HG03097 (cell line): ENCODE data around the gene CARF.
"Not testable (repeated sequence)": the region's sequence is repeated elsewhere in the genome, so short reads cannot be mapped to it uniquely, and the experiment has no call there.

ENCODE experiments used
- ATAC-seq: cut with Tn5 transposase; IDR thresholded peaks from one replicate; pipeline ENCODE4 v1.9.1; 2021; ENCODE audit not compliant: unreplicated experiment, low FRiP score

CARF gene, protein sequence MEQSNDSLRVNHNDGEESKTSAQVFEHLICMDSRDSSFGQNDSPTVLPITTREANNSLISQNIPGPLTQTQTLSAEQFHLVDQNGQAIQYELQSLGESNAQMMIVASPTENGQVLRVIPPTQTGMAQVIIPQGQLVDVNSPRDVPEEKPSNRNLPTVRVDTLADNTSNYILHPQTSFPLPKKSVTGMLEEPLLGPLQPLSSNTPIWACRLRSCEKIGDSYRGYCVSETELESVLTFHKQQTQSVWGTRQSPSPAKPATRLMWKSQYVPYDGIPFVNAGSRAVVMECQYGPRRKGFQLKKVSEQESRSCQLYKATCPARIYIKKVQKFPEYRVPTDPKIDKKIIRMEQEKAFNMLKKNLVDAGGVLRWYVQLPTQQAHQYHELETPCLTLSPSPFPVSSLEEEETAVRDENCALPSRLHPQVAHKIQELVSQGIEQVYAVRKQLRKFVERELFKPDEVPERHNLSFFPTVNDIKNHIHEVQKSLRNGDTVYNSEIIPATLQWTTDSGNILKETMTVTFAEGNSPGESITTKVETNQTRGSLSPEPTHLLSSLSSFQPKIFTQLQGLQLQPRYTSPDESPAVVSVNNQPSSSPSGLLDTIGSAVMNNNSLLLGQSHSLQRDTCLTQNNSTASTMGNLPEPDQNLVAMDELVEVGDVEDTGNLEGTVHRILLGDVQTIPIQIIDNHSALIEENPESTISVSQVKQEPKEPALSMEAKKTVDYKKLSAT

DNA sequence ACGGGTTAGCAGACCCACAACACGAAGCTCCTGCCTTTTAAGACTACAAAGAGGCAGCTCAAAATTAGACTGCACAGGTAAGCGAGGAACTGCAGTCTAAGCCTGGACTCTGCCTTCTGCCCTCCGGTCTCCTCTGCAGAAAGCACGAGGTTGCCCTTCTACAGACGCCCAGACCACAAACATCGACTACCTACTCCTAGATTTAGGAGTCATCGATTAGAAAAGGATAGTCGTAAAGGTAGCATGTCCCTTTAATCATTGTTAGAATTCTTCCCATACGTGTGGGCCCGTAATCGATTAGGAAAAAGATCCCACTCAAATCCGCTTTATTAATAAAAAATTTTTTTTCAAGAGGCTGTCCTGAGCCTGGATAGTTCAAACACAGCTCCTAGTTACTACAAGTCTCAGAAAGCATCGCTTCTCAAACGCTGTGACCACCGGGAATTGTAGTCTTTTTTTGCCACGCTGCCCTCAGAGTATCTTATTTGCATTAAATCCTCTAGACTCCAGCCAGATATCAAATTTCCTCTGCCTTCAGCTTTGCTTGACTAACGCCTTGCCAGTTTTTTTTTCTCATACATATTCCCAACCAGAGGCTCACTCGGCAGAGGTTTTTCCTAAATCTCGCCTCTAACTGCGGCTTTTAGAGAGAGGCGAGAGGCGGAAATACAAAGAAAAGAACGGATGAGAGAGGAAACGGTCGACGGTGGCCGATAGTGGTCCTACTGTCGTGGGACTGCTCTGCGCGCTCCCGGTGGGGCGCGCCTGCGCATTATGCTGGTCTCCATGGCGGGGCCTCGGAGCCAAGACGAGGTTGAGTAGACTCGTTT is at the start of gene CARF, which contains the start of gene WDR12:
Gene CARF, plus strand, starts transcription at position 764 of the 830 bp plus-strand sequence. CDS start 29,628 bp downstream, outside the sequence.
Gene WDR12, minus strand, starts transcription at position 162 of the 830 bp plus-strand sequence. CDS start 197 bp downstream, outside the sequence.
- peak; percentile 68 for ATAC-seq

DNA sequence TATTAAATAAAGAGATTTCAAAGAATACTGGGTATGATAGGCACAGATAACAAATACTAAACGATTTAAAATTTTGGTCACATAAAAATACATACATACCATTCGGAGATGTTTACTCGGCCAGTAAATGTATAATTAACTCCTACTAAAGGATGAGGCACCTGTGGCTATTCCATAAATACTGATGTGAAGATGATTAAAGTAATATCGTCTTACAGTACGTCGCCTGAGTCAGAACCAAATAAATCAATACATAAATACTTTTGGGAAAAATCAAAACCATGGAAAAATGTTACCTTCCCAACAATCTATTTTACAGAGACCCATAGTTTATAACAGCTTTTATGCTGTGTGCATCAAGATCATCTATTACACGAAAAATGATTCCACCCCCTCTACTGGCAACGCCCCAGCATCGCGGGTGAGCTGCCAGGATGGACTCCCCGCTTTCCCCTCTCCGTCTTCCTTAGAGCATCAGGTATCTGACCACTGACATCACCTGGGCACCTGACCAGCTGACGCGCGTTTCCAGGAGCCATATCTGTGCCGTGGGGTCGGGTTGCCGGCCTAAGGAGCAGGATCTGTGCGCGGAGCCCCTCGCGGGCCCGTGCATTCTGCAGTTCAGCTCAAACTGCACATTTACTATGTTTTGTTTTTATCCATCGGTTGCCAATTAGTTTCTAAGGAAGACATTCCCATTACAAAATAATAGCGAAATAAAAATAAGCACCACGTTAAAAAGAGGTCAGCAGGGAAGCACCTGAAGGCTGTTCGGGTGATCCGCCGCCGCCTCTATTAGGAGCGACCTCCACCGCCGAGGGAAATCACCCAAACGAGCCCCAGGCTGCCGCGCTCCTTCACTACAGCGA is 41.4 kb upstream of the CARF start:
- ATAC-seq: peak; percentile 57

DNA sequence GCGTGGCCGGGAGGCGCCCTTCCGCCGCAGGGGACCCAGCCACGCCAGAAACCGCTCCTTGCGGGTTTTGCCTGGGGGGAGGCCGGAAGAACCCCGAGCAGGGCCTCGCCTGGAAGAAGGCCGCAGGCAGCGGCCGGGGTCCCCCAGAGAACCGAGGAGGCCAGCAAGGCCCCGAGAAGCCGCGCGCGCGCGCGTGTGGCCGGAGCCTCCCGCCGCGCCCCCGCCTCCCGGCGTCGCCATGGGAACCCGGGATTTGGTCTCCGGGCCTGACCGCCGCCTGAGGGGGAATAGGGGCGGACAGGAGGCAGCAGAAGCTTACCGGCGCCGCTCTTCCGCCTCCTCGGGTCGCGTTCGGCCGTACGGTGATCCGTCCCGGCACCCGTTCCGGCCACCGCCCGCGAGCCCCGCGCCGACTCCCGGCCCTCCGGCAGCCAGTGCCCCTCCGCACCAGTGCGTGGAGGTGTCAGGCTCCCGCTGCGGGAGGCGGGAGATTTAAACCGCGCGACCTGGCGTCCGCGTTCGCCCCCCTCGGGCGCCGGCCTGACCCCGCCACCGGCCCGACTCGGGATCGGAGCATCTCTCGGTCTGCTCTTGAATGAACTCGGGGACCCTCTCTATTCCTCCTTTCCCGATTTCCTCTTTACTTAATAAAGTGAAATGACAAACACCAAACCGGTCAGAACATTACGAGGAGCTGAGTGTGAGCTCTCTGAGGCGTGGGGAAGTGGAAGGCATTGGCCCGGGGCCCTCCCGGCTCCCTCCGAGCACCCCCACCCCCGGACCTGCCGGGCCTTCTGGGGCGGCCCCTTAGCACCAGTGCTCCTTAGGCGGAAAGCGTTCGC is 40.6 kb upstream of the CARF start, which contains the start of gene ICA1L:
Gene ICA1L, minus strand, starts transcription at position 467 of the 842 bp plus-strand sequence. CDS start 42,757 bp downstream, outside the sequence.
- peak; percentile 48 for ATAC-seq

GRCh38 chr2:202877699-202878098 is 34.4 kb upstream of the CARF start:
- ATAC-seq: no peak

- ATAC-seq: no peak
These were observed 30.5 kb upstream of the CARF start for GRCh38 chr2:202881570-202881969.

DNA sequence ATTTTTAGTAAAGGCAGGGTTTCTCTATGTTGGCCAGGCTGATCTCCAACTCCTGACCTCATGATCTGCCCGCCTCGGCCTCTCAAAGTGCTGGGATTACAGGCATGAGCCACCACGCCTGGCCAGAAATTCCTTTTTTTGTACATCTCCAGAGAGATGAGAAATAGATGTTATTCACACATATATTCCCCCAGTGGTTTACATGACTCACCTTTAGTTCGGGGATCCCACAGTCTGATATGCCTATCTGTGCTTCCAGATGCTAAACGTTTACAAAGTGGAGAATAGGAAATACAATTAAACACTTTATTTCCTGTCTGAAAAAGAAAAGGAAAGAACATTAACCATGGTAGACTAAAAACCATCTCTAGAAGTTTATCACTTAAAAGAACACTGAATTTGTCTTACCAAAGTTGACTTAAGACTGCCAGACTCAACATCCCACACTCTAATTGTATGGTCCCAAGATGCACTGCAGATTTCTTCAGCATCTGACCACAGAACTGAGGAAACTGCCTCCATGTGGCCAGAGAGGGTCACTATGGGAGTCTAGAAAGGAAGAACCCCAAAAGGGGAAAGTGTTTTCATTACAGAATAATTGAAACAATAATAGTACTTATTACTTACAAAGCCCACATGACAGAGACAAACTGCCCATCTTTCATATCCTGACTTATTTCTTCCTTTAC is 27.9 kb upstream of the CARF start:
- ATAC-seq: no peak

DNA sequence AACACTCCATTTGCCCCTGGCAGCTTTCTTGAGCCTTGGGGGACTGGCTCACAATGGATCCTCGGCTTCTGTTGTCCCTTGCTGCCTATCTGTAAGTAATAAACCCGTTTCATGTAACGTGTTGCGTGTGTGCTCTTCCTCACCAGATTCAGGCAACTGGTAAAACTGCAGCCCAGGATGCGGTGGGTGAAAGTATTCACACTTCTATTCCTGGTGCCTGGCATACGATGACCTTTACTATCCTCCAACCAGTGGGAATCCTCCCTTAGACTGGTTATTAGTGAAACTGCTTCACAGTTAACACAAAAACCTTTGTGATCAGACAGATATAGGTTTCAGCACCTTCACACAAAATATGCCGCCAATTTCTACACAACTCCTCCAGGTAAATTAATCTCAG is 26.9 kb upstream of the CARF start:
- no peak for ATAC-seq

DNA sequence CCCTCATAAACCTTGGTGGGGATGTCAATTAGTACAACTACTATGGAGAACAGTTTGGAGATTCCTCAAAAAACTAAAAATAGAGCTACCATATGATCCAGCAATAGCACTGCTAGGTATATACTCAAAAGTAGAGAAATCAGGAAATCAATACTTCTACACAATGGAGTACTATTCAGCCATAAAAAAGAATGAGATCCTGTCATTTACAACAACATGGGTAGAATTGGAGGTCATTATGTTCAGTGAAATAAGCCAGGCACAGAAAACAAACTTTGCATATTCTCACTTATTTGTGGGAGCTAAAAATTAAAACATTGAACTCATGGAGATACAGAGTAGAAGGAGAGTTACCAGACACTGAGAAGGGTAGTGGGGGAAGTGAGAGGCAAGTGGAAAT is 6.6 kb upstream of the CARF start:
- not testable (repeated sequence) for ATAC-seq

DNA sequence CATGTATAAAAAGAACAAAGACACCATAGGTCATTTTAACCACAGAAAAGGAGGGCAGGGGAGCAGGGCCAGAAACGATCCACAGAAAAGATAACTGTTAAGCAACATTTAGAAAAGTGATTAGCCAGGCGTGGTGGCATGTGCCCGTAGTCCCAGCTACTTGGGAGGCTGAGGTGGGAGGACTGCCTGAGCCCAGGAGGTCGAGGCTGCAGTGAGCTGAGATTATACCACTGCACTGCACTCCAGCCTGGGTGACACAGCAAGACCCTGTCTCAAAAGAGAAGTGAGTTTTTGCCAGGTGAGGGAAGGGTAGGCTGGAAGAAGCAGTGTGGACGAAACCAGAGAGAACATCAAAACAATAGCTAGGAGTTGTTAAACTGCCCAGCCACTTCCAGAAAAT is 3.9 kb upstream of the CARF start:
- ATAC-seq: no peak

DNA sequence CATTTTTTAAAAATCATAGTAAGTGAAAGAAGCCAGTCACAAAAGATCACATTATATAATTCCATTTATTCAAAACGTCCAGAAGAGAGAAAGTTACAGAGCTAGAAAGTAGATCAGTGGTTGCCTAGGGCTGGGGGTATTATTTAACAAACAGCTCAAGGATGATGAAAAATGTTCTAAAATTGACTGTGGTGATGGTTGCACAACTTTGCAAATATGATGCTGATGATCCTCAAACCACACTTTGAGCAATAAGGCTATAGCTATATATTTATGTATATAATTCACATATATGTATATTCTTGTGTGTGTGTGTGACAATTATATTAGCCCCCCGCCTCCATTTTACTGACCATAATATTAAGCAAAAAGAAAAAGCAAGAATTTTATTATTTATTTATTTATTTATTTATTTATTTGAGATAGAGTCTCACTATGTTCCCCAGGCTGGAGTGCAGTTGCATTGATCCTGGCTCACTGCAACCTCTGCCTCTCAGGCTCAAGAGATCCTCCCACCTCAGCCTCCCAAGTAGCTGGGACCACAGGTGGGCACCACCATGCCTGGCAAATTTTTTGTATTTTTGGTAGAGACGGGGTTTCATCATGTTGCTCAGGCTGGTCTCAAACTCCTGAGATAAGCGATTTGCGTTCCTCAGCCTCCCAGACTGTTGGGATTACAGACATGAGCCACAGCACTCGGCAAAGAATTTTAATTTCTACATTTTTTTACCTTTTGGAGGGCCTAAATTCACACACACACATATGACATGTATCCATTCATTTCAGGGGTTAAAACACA is 2.5 kb upstream of the CARF start:
- no peak for ATAC-seq

- not testable (repeated sequence) for ATAC-seq
These were observed 1.8 kb upstream of the CARF start for GRCh38 chr2:202910250-202910649.

- no peak for ATAC-seq
These were observed 1.4 kb upstream of the CARF start for GRCh38 chr2:202910698-202911097.

DNA sequence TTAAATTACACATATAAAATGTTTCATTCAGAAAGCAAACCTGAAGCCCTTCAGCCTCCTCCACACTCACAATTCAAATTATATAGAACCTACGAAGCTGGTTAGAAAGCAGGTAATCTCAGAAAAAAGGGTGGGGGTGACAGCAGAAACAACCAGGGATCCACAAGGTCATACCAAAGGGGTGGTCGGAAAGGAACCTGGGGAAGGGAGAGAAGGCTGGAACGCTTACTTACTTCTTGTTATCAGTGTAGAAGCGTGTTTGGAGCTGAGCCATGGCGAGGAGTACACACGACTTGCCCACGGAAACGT is 918 bp upstream of the CARF start:
- ATAC-seq: no peak

DNA sequence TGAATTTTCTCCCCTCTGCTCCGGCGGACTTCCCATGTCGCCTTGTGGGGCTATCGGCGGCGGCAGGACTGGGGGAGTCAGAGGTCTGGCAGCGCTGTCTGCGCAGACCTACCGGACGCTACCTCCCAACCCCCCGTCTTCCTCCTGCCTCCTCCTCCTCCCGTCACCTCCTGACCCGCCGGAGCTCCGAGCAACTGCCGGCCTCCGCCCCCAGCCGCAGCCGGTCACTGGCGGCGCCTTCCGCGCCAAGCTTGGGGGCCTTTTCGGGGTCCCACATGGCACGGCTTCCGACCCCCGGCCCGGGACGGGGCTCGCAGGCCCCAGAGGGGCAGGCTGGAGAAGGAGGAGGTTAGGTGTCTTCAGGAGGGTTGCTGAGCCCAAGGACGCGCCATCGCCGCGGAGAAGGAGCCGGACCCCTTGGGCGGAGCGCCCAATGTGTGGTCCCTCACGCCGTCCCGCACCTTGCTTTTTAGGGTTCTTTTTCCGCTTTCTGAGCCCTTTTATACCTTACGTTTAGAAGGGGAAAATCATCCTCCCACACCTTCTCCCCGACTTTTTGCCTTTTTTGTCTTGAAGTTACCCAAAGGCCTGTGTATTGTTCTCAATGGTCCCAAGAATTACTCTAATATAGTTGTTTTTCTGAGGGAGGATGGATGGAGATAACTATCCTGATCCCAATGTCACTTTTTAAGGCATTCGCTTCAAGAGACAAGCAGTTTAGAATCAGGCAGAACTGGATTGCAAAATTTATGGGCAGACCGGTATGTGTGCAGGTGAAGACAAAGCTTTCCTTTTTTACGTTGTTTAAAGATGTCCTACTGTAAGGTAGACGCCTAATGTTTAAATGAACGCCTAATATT is 497 bp downstream of the CARF start:
- ATAC-seq: peak; percentile 48

DNA sequence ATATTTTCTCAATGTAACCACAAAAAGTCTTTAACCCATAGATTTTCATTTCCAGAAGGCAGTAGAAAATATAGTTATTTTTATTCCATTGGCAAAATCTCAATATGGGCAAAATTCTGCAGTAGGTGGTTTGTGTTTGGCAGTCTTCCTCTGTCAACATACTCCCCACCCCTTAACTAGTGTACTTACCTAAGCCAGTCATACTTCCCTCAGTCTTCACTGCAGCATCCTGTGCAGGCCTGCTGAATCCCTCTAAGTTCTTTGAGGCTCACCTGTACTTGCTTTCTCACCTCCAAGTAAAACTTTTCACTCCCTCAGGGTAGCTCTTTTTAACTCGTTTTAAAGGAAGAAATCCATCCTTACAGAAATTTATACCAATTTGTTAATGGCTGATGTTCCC is 6.8 kb downstream of the CARF start:
- ATAC-seq: no peak

DNA sequence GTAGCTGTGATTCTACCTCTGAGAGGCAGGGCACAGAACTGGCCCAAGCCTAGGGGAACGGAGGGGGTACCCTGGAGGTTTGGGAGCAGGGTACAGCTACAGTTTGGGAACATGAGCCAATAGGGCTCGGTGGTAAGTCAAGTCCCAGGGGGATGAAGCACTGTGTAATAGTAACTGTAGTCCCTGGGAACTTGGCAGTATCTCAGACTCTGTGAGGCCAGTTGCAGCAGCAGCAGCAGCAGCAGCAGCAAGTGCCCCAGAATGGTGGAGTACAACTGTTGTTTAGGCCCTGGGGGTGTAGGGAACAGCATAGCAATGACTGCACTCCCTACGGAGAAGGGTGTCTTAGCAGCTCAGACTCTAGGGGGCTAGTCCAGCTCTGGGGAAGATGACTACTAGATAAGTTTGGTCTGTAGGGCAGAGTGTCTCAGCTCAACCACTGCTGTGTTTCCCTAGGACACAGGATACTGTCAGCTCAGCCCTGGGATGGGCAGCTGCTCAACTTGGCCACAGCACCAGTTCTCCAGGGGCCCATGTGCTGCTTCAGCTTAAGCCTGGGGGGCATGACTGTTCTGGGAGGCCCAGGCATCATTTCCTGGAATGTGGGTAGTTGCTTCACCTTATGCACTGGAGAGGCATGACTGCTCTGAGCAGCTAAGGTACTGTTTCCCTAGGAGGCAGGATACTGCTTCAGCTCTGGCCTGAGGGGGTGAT is 20.5 kb downstream of the CARF start:
- ATAC-seq: no peak
